Right cardiac atrium (tissue), 5 donors: ENCODE measurements around the gene ZNF182. TPM values are rescaled to one million over a fixed set of nuclear protein-coding genes. Genes with fewer than 3 reads are reported as not detected.
A peak's percentile ranks its signal among the peaks of the same experiment; 100 is the strongest.
"Not testable (repeated sequence)": the region's sequence is repeated elsewhere in the genome, so short reads cannot be mapped to it uniquely, and the experiment has no call there.

ENCODE experiments used
- ATAC-seq, 2 donors: fragments of 200-7000 bp; cut with Tn5 transposase; one replicate each; pipeline versions ENCODE4 v1.8.0 to v1.9.1; 2020; ENCODE audit warnings: moderate library complexity in 2 of 2, mild to moderate bottlenecking in 1 of 2
- DNase-seq, 3 donors: peaks; one replicate each; pipeline ENCODE4 v3.0.0-alpha.2; 2020
- H3K27ac ChIP-seq: one replicate; pipeline ENCODE4 v1.5.1; 2013; ENCODE audit warnings: mild to moderate bottlenecking, low read length, control low read depth, moderate library complexity
- H3K27me3 ChIP-seq: one replicate; pipeline ENCODE4 v1.6.1; 2013; ENCODE audit not compliant: control insufficient read depth, insufficient read depth
- H3K4me1 ChIP-seq: one replicate; pipeline ENCODE4 v1.6.1; 2013; ENCODE audit warnings: low read length; ENCODE audit not compliant: control insufficient read depth, insufficient read depth
- H3K4me3 ChIP-seq: one replicate; pipeline ENCODE4 v1.5.1; 2013; ENCODE audit warnings: low read length, control low read depth
- H3K9me3 ChIP-seq: one replicate; pipeline ENCODE4 v1.6.1; 2013; ENCODE audit warnings: low read length; ENCODE audit not compliant: control insufficient read depth
- WGBS: extraction: QIAGEN DNeasy Blood & Tissue Kit; methylation state at CpG from one replicate; pipeline ENCODE4 v1.1.7; 2013; 5-methylcytosine and 5-hydroxymethylcytosine counted together
- intact Hi-C, 4 donors: fragments of 100-400 bp; cut with DNase I; formaldehyde crosslinking; loops; one replicate each; pipeline versions ENCODE4 v1.11.0 to v1.14.0; 2022 to 2023
- polyA plus RNA-seq: library from polyadenylated mRNA; stranded (reverse); fragments of 200-250 nt; gene quantifications from one replicate; pipeline ENCODE4 v1.2.3, GENCODE V29; 2013
- total RNA-seq, 4 donors: library from RNA; stranded (reverse); fragmentation: NEBNext Ultra II Directional; extraction: Animal tissue kit (Norgen Biotek cat#: 25700); gene quantifications; one replicate each; pipeline ENCODE4 v1.2.1, GENCODE V29; 2021
- donor health status: healthy with polysubstance abuse.
- donor health status: DM: no; HTN: yes; CAD: no.
- donor health status: DM: no; HTN: no; CAD: no.
- donor health status: DM: no; HTN: yes; CAD: no; lungs with severe emphysema.
- donor health status: DM: yes; HTN: yes; CAD: no.

The ZNF182 gene
- total and polyA plus RNA-seq, 5 donors: 1.9 to 4.4 (median 3.1) TPM

DNA sequence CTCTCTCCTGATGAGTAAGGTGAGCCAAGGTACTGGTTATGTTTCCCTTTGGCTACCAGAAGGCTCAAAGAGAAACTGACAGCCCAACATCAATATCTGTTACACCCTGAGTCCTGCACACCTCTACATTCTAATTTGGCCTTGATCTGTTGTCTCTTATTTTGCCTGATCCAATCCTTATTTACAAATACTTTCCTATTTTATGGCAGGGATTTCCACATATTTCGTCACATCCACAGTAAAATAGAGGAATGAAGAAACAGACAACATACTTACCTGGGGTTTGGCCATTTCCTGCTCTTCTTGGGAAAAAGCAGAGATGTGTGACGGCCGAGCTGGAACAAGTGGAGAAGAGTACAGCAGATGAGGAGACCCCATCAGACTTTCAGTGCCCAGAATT, 1.5 kb downstream of the ZNF182 start:
- WGBS: 81% methylated on average over 3 of the region's 3 CpGs
- peak overlapping the region; percentile 37 for H3K27ac ChIP-seq
- H3K27me3 ChIP-seq: no peaks in the 10 kb centered on the region
- no peaks in the 10 kb centered on the region for H3K9me3 ChIP-seq
- intact Hi-C loops: no loop called here
- no peak for ATAC-seq
- no peak for DNase-seq
- no peak overlapping the region for H3K4me3 ChIP-seq
- H3K4me1 ChIP-seq: no peaks in the 10 kb centered on the region

DNA sequence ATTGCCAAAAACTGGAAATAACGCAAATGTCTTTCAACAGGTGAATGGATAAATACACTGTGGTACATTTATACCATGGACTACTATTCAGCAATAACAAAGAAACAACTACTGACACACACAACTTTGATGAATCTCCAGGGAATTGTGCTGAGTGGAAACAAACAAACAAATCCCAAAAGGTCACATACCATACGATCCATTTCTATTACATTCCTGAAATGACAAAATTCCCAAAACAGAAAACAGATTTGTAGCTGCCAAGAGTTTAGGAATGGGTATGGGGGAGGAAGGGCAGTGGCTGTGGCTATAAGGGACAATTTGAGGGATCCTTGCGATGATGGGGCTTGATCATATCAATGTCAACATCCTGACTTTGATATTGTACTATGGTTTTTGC, 2.5 kb downstream of the ZNF182 start:
- no peaks in the 10 kb centered on the region for H3K27me3 ChIP-seq
- intact Hi-C loops: no loop called here
- 71% methylated on average over 3 of the region's 3 CpGs for WGBS

DNA sequence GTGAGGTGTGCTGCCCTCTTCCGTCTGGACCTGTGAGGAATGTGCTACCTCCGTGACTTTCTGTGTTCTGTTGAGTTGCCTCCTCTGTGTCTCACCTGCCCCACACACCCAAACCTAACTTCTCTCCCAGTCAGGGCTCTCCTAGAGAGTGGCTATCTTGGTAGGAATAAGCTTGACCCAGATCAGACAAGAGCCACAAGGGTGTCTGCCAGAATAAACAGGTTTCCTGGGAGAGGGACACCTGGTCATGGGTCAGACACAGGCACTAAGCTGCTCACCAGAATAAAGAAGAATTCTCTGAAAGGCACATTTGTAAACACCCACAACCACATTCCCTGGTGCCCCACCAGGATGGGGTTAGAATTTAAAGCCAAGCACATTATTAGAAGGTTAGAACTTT, 11.1 kb downstream of the ZNF182 start:
- H3K27ac ChIP-seq: no peak overlapping the region
- H3K4me3 ChIP-seq: no peak overlapping the region
- no peak for DNase-seq
- WGBS: 98% methylated on average over 2 of the region's 2 CpGs
- H3K27me3 ChIP-seq: no peaks in the 10 kb centered on the region
- no peaks in the 10 kb centered on the region for H3K9me3 ChIP-seq
- H3K4me1 ChIP-seq: no peaks in the 10 kb centered on the region
- intact Hi-C loops: no loop called here
- ATAC-seq: no peak

More for the DNA sequence above, 2.5 kb downstream of the ZNF182 start:
- H3K4me3 ChIP-seq: no peak overlapping the region
- no peak for DNase-seq
- no peaks in the 10 kb centered on the region for H3K4me1 ChIP-seq
- H3K9me3 ChIP-seq: no peaks in the 10 kb centered on the region
- no peak overlapping the region for H3K27ac ChIP-seq
- no peak for ATAC-seq

DNA sequence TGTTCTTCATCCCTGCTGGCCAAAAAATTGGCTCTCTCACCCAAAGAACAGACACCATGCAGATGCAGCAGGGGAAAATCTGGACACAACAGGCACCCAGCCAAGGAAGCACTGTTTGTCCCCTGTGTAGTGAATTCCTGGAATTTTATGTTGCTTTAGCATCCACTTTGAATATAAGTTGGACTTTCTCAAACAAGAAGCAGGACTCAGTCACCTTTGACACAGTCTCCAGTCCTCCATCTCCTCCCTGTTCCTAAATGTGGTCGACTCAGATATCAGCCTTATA, 11.8 kb downstream of the ZNF182 start:
- no peak overlapping the region for H3K4me3 ChIP-seq
- DNase-seq (no peak), ATAC-seq (no peak)
- no peaks in the 10 kb centered on the region for H3K9me3 ChIP-seq
- H3K27ac ChIP-seq: no peak overlapping the region
- H3K4me1 ChIP-seq: no peaks in the 10 kb centered on the region
- intact Hi-C loops: no loop called here
- WGBS: 55% methylated on average over 1 of the region's 1 CpG
- H3K27me3 ChIP-seq: no peaks in the 10 kb centered on the region

DNA sequence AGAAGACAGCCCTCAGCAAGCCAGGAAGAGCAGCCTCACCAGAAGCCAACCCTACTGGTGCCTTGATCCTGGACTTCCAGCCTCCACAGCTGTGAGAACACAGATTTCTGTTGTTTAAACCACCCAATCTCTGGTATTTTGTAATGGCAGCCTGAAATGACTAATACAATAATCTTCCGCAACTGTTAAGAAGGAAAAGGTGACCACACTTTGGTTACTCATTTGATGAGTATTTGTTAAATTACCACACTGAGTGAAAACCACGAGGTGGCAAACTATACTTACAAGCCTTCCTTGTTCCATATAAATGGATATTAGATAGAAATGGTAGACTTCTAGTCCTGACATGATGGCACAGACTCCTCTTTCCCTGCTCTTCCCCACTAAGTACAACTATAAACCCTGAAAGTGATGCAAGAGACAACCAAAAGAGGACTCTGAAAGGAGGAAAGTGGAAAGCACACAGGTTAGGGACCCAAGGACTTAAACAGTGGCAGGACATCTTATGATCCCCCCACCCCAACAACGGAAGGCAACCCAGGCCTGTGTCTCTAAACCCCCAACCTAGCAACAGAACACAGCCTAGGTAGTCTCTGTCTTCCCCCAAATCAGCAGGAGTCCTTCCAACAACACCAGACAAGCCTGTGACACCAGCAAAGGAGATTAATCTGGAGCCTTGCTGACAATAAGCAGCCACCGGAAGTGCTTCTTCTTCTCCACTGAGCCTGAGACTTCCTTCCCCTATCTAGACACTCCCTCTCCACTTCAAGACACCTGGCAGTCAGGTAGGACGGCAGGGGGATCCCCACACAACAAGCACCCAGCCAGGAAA, 12.3 kb downstream of the ZNF182 start:
- no peak overlapping the region for H3K4me3 ChIP-seq
- no peaks in the 10 kb centered on the region for H3K9me3 ChIP-seq
- WGBS: 79% methylated on average over 5 of the region's 5 CpGs
- no peaks in the 10 kb centered on the region for H3K4me1 ChIP-seq
- intact Hi-C loops: no loop called here
- no peak for DNase-seq
- H3K27me3 ChIP-seq: no peaks in the 10 kb centered on the region
- no peak overlapping the region for H3K27ac ChIP-seq
- no peak for ATAC-seq

DNA sequence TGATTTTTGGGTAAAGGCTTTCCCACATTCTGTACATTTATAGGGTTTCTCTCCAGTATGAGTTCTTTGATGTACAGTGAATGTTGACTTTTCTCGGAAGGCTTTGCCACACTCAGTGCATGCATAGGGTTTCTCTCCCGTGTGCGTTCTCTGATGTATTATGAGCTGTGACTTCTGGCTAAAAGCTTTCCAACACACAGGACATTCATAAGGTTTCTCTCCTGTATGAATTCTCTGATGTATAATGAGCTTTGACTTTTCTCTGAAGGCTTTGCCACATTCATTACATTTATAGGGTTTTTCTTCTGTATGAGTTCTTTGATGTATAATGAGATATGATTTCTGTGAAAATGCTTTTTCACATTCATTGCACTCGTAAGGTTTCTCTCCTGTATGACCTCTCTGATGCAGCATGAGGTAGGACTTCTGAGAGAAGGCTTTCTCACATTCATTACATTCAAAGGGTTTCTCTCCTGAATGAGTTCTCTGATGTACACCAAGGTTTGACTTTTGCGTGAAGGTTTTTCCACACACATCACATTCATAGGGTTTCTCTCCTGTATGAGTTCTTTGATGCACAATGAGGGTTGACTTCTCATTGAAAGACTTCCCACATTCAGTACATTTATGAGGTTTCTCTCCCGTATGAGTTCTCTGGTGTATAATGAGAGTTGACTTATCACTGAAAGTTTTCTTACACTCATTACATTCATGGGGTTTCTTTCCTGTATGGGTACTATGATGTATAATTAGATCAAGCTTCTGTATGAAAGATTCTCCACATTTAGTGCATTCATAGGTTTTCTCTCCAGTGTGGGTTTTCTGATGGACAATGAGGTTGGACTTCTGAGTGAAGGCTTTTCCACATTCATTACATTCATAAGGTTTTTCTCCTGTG, 27.3 kb downstream of the ZNF182 start:
- Histone ChIP-seq H3K4me1 (no peaks in the 10 kb centered on the region), H3K4me3 (no peak overlapping the region), H3K27me3 (no peaks in the 10 kb centered on the region), H3K27ac (no peak overlapping the region), H3K9me3 (peaks cover 4% of the 10 kb centered on the region)
- ATAC-seq (no peak), DNase-seq (no peak)
- WGBS: 100% methylated on average over 6 of the region's 6 CpGs
- intact Hi-C loops: no loop called here

DNA sequence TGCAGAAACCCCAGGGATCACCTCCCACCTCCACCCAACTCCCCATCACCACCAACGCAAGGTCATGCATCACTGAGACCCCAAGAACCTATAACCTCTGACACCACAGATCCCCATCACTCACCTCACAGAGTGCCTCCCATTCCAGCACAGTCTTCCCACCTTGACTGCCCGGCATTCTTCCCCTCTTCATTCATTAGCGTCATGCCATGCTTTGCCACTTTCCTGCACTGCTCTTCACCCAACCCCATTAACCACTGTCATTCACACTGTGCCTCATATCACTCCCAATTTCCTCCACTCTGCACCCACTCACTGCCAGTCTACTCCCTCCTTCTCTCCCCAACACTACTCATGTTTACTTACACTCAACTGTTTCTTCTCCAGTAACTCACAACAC, 30.6 kb downstream of the ZNF182 start:
- no peak for DNase-seq
- Histone ChIP-seq H3K9me3 (peaks cover 4% of the 10 kb centered on the region), H3K27me3 (no peaks in the 10 kb centered on the region), H3K27ac (no peak overlapping the region), H3K4me1 (no peaks in the 10 kb centered on the region), H3K4me3 (no peak overlapping the region)
- intact Hi-C loops: no loop called here
- WGBS: 98% methylated on average over 3 of the region's 3 CpGs
- no peak for ATAC-seq

DNA sequence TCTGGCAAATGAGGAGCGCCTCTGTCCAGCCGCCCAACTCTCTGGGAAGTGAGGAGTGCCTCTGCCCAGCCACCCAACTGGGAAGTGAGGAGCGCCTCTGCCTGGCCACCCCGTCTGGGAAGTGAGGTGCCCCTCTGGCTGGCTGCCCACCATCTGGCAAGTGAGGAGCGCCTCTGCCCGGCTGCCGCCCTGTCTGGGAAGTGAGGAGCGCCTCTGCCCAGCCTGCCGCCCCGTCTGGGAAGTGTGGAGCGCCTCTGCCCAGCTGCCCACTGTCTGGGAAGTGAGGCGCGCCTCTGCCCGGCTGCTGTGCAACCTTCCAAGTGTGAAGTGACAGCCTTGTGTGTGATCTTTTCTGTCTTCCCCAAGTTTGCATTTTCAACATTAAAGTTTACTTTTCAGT, 38.3 kb downstream of the ZNF182 start:
- WGBS: 93% methylated on average over 14 of the region's 14 CpGs
- H3K27ac ChIP-seq, H3K9me3 ChIP-seq, H3K27me3 ChIP-seq, H3K4me1 ChIP-seq, H3K4me3 ChIP-seq, intact Hi-C loops, DNase-seq, ATAC-seq: not testable (repeated sequence)

DNA sequence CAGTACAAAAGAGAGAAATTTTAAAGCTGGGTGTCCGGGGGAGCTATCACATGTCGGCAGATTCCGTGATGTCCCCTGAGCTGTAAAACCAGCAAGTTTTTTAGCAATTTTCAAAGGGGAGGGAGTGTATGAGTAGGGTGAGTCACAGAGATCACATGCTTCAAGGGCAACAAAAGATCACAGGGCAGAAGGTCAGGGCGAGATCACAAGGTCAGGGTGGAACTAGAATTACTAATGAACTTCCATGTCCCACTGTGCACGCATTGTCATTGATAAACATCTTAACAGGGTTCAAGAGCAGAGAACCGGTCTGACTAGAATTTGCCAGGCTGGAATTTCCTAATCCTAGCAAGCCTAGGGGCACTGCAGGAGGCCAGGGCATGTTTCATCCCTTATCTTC, 42.0 kb downstream of the ZNF182 start:
- 78% methylated on average over 6 of the region's 6 CpGs for WGBS
- ATAC-seq, DNase-seq, H3K27me3 ChIP-seq, H3K4me3 ChIP-seq, H3K9me3 ChIP-seq, H3K27ac ChIP-seq, intact Hi-C loops, H3K4me1 ChIP-seq: not testable (repeated sequence)

DNA sequence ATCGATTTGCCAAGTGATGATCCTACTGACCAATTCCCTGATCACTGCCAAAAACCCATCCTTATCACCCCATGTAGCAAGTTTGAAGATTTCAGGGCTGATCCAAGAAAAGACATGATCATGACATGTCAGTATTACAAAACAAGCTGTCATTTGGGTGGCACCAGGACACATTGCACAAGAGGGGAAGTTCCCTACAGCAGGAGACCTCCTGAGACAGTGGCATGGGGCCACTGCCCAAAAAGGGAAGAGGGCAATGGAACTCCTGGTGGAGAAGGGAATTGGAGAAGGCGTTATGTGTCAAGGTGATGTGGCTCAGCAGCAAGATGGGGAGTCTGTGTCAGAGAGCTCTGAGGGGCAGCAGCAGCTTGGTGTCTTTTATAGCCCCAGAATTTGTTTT, 43.4 kb downstream of the ZNF182 start:
- intact Hi-C loops: no loop called here
- no peaks in the 10 kb centered on the region for H3K4me1 ChIP-seq
- no peak overlapping the region for H3K27ac ChIP-seq
- 73% methylated on average over 2 of the region's 2 CpGs for WGBS
- DNase-seq: no peak
- H3K27me3 ChIP-seq: no peaks in the 10 kb centered on the region
- ATAC-seq: no peak
- H3K9me3 ChIP-seq: no peaks in the 10 kb centered on the region
- H3K4me3 ChIP-seq: no peak overlapping the region

DNA sequence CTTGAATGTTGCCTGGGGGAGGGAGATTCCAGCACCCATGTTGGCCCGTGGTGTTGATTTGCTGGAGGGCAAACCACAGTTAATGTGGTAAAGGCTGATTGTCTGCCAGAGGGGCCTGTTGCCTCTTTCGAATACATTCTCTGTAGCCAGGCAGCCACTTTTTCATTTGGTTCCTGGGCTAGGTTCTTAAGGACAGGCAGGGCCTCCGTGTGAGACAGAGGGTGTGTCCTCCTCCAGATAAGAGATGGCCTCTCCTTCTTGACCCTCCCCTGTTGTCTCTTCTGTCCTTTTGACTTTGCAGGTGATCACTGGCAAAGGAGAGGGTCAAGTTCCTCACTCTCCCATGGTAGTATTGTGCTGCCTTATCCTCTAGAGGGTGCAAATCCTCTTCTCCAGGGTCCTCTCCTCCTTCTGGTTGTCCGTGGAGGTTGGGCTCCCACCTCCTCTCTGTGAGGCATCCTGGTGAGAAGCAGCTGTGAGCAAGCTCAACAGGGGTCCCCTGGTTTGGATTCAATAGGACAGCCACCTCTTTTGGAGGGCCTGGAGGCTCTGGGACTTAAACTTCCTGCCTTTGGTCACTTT, 44.9 kb downstream of the ZNF182 start:
- no peaks in the 10 kb centered on the region for H3K27me3 ChIP-seq
- H3K4me1 ChIP-seq: no peaks in the 10 kb centered on the region
- DNase-seq: no peak
- H3K27ac ChIP-seq: no peak overlapping the region
- intact Hi-C loops: no loop called here
- ATAC-seq: no peak
- H3K9me3 ChIP-seq: no peaks in the 10 kb centered on the region
- H3K4me3 ChIP-seq: no peak overlapping the region
- 32% methylated on average over 4 of the region's 4 CpGs for WGBS
